A204.1 (cell line): Measurements from ENCODE around the gene G3BP2.
"Not testable (repeated sequence)": the region's sequence is repeated elsewhere in the genome, so short reads cannot be mapped to it uniquely, and the experiment has no call there.

Experiments
- FAIRE-seq: peaks from 2 replicates; lab custom pipeline; 2012; peaks lifted over from hg19 to GRCh38; lab: Jason Lieb, UNC

The G3BP2 gene

DNA sequence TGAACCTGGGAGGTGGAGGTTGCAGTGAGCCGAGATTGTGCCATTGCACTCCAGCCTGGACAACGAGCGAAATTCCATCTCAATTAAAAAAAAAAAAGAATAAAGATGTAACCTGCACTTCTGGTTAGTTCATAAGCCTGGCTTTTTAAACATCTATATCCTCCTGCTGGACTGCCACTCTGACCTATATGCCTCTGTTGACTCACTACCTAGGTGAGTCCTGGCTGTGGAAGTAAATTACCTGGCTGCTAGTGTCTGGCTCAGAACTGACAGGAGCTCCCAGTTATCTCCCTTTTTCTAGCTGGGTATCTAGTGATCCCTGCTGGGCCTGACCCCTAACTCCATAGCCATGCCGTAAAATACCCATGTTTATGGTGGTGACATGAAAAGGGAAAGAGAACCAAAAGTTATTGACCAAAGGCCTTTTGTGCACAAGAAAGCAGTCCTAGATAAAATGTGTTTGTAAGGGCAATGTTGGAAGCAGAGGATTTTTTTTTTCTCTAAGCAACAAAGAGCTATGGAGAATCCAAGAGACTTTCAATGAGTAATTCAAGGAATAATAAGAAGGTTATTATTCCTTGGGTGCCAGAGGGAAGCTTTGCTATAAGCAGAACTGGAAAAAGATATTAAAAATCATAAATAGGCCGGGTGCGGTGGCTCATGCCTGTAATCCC is 10.4 kb upstream of the G3BP2 start:
- FAIRE-seq = no peak

- no peak for FAIRE-seq
Observed at GRCh38 chr4:75679876-75680575, 6.8 kb upstream of the G3BP2 start.

DNA sequence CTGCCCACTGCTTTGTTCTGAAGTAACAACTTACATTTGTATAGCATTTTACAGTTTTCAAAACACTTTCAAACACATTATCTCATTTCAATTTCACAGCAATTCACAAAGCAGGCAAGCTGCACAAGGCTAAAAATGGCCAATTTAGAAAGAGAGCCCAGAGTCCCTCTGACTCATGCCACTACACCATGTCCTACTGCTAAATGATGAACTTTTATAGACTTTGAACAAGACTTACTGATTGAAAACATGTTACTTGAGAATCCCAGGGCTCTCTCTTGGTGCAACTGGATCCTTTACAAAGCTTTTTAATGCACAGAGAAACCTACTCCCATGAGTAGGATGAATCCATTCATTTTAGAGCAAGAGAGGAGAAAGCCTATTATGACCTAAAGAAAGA is 5.8 kb upstream of the G3BP2 start:
- FAIRE-seq = no peak

DNA sequence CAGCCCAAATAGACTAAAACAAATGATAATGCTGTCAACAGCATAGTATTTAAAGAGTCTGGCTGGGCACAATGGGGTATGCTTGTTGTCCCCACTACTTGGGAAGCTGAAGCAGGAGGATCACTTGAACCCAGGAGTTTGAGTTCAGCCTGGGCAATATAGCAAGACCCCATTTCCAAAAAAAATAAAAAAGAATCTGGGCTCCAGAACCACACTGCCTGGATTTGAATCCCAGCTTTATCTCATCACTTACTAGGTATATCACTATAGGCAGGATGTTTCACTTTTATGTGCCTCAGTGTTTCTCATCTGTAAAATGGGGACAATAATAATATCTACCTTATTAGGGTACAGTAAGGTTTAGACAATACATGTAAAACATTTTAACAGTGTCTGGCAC is 5.3 kb upstream of the G3BP2 start:
- FAIRE-seq = no peak

DNA sequence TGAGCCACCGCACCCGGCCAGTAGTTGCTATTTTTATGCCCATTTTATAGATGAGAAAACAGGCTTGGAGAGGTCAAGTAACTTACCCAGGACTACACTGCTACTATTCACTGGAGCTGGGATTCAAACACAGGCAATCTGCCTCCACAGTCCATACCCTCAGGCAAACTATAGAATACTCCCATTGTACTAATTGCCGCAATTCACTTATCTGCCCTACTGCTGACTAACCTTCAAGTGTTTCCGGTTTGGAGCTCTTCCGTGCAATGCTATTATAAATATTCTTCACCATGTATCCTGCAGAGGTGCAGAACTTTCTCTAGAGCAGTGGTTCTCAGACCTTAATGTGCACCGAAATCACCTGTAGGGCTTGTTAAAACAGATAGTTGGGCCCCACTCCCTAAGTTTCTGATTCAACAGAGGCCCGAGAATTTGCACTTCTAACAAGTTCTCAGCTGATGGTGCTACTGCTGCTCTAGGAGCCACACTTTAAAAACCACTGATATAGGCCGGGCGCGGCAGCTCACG is 1.9 kb upstream of the G3BP2 start:
- FAIRE-seq = no peak

DNA sequence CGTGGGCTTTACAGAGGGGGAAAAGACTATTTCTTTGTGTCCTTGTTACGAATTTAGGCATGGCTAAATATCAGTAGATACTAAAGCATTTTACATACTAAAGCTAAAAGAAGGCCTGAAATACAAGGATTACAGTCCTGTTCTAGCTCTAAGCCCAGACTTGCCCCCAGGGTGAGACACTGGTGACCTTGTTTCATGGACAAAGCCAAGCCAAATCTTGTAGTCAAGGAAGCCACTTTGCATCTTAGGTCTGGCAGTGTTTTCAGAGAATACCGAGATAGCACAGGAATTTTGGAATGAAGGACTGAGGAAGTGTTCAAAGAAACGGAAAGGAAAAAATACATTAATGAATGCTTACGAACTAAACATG is 733 bp upstream of the G3BP2 start:
- FAIRE-seq = no peak

DNA sequence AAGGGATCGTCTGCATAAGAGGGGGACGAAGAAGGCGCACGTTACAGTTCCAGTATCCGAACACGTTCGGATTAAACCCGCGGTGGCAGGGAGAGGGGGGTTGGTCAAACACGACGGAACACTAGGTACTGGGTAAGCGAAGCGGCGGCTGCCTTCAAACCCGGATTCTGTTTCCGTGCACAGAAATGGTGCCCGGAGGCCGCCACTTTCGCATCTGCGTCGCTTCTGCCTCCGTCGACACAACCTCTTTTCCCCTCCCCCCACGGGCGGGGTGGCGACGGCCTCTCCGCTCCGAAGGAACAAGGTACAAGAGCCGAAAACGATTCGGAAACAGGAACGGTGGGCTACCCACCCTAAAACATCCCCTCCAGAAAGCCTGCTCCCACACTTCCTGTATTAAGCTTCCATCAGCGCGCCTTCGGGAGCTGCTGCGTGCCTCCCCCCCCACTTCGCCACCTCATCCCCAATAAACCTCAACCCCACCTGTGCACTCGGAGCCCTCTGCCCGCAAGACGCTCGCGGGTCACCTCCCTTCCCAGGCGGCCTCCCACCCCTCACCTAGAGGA is 667 bp downstream of the G3BP2 start:
- FAIRE-seq = no peak

GRCh38 chr4:75671802-75672421 is 1.3 kb downstream of the G3BP2 start:
- FAIRE-seq = no peak

DNA sequence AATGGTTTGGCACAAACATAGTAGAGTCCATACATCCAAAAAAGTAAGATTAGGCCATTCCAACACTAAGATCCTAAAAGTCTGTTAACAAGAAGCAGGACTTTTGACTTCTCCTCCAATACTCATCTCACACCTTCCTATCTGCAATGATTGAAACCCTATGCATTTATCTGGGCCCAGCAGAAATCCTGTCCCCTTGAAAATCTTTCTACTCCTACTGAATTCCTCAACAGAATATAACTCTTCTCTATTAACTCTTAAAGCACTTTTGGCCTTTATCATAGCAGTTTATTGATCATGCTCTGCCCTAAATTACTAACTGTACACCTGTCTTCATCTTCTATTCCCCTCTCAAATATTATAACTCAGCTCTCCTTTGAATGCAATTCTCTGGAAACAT is 4.6 kb downstream of the G3BP2 start:
- FAIRE-seq = no peak

- FAIRE-seq = not testable (repeated sequence)
Observed at GRCh38 chr4:75667636-75668035, 5.6 kb downstream of the G3BP2 start.

GRCh38 chr4:75666299-75666698 is 6.9 kb downstream of the G3BP2 start:
- FAIRE-seq = no peak

- FAIRE-seq = not testable (repeated sequence)
Observed at GRCh38 chr4:75664604-75665003, 8.6 kb downstream of the G3BP2 start.

DNA sequence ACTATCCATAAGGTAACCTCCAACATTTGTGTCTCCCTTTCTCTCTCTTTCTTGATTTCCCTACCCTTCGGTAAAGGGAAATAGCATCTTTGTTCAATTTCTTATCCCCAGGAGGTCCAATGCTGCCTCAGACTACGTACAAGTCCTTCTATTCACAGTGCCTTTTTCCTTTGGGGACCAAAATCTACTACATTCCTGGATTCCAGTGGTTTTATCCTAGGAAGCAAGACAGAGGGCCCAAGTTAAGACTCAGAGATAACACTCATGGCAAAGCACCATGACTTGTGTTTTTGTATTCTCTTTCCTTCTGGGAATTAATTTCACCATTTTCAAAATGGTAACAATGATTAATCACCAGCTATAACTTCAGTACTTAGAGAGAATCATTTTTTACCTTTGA is 10.6 kb downstream of the G3BP2 start:
- FAIRE-seq = no peak

GRCh38 chr4:75660491-75660890 is 12.7 kb downstream of the G3BP2 start:
- FAIRE-seq = no peak

DNA sequence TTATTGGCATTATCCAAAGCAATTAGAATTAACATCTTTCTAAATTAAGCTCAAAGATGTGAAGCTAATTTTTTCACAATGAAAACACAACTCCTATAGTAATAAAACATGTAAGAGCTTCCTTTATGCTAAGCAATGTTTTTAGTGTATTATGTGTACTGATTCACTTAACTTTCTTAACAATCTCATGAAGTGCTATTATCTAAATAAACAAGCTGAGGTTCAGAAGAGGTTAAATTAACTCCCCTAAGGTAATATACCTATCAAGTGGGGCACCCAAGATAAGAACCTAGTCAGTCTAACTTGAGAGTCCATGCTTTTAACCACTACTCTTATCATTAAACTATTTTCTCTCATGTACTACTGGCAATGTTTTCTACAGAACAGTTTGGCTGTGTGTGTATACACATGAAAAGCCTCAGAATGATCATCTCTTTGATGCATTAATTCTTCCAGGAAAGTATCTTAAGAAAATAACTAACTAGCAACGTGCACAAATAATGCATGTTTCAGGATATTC is 13.6 kb downstream of the G3BP2 start:
- no peak for FAIRE-seq

- no peak for FAIRE-seq
Observed at GRCh38 chr4:75658876-75659275, 14.3 kb downstream of the G3BP2 start.

DNA sequence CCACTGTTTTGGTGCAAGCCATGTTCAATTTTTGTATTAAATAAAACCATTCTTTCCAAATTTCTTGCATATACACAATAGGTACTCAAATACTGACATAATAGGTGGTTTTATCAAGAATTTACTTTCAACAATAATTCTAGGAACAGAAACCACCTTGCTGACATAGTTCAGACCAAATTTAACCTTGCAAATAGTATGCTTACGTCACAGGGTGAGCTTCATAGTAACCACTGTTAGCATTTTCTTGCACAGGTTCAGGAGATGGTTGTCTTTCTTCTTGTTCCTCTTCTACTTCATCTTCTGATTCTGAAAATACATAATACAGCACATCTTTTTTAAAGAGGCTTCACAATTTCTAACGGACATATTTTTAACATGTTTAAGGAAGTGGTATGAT is 17.6 kb downstream of the G3BP2 start:
- no peak for FAIRE-seq

GRCh38 chr4:75654905-75655304 is 18.3 kb downstream of the G3BP2 start:
- no peak for FAIRE-seq

DNA sequence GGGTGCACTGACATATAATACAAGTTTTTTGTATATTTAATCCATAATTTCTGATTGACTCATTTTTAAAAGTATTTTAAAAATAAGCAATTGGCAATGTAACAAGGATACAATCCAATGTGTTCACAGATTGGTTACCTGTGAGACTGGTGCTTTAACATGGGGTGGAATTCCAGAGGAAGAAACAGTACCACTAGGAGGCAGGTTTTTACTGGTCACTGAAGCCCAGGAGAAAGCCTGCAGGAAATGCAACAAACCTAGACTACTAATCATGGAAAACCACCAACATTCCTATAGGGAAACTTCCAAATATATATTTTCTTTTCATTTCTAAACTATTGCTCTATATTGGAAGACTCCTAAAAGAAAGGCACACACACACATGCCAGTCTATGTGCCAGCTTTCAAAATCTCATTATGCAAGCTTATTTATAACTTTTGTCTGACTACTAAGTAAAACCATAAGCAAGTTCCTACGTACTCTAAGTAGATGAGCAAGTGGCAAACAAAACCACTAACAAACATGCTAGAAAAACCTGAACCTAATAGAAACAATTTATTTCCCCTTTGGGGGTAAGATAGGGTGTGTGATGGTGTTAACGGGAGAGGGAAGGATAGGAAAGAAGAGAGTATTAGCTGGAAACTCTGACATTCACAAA is 19.2 kb downstream of the G3BP2 start:
- FAIRE-seq = peak; percentile 78

DNA sequence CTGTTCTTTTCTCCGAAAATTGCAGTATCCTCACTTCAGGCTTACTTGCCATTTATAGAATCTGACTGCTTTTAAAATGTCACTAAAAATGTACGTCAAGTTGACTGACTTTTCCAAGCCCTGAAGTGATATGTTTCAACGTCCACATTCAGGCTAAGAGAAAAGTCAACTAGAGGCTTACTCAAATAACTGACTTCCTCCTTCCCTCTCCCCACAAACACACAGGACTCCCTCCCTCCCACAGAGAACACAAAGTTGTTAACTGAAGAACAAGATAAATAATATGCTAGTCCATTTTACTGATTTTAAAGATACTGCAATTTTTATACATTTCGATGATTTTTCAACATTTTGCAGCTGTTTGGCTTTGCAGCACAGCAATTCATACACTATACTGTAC is 29.1 kb downstream of the G3BP2 start:
- FAIRE-seq = no peak

DNA sequence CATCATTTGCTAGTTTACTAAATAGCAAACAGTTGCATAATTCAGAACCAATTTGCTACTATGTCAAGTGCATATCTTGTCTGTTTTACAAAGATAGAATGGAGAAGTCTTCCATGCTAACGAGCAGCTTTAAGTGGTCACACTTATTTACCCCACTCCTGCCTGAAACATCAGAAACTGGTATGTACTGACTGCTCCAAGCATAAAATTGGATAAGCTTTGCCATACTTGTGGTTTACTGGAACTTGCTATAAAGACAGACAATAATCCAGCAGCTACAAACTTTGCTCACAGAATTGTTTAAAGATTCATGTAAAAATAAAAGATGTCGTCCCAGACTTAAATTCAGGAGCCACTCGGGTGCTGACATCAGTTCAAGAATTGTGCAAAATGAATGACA is 29.6 kb downstream of the G3BP2 start:
- no peak for FAIRE-seq

- FAIRE-seq = no peak
Observed at GRCh38 chr4:75639124-75639695, 34.0 kb downstream of the G3BP2 start.
